Mesendoderm (in vitro differentiated cells): Measurements from ENCODE around the gene STEAP2.
"Not testable (repeated sequence)": the region's sequence is repeated elsewhere in the genome, so short reads cannot be mapped to it uniquely, and the experiment has no call there.

Experiments
- DNase-seq: peaks from one replicate; pipeline ENCODE4 v3.0.0; 2013
- H2AK5ac ChIP-seq: 2 replicates; pipeline ENCODE4 v1.6.1; 2013; ENCODE audit warnings: low read length, inconsistent platforms
- H2BK120ac ChIP-seq: 2 replicates; pipeline ENCODE4 v1.6.1; 2013; ENCODE audit warnings: low read depth, mild to moderate bottlenecking, low read length, moderate library complexity, mixed read lengths
- H2BK15ac ChIP-seq: replicated peaks from 2 replicates; pipeline ENCODE4 v1.6.1; 2013; ENCODE audit warnings: low read depth, mild to moderate bottlenecking, moderate library complexity
- H2BK5ac ChIP-seq: 2 replicates; pipeline ENCODE4 v1.6.1; 2013; ENCODE audit warnings: low read length, inconsistent platforms
- H3K18ac ChIP-seq: 2 replicates; pipeline ENCODE4 v1.6.1; 2013; ENCODE audit warnings: mild to moderate bottlenecking, low read length, mixed read lengths
- H3K23ac ChIP-seq: one replicate; pipeline ENCODE4 v1.6.1; 2013; ENCODE audit warnings: low read length
- H3K27ac ChIP-seq: 2 replicates; pipeline ENCODE4 v1.5.1; 2013; ENCODE audit warnings: low read depth, mild to moderate bottlenecking, inconsistent platforms, low read length, moderate library complexity
- H3K27me3 ChIP-seq: 2 replicates; pipeline ENCODE4 v1.6.1; 2013; ENCODE audit warnings: low read length, control low read depth, mild to moderate bottlenecking, inconsistent platforms; ENCODE audit not compliant: insufficient read depth, poor library complexity
- H3K36me3 ChIP-seq: 2 replicates; pipeline ENCODE4 v1.6.1; 2013; ENCODE audit warnings: low read length, inconsistent platforms; ENCODE audit not compliant: control insufficient read depth, insufficient read depth
- H3K4ac ChIP-seq: one replicate; pipeline ENCODE4 v1.6.1; 2013; ENCODE audit warnings: low read depth, mild to moderate bottlenecking, low read length, moderate library complexity
- H3K4me1 ChIP-seq: 2 replicates; pipeline ENCODE4 v1.6.1; 2013; ENCODE audit warnings: low read depth, low read length, inconsistent platforms; ENCODE audit not compliant: control insufficient read depth
- H3K4me2 ChIP-seq: 2 replicates; pipeline ENCODE4 v1.6.1; 2013; ENCODE audit warnings: low read length
- H3K4me3 ChIP-seq: 2 replicates; pipeline ENCODE4 v1.5.1; 2013; ENCODE audit warnings: mild to moderate bottlenecking, low read length
- H3K56ac ChIP-seq: one replicate; pipeline ENCODE4 v1.6.1; 2013; ENCODE audit warnings: low read length
- H3K79me1 ChIP-seq: 2 replicates; pipeline ENCODE4 v1.6.1; 2013; ENCODE audit warnings: low read length, inconsistent platforms
- H3K79me2 ChIP-seq: 2 replicates; pipeline ENCODE4 v1.6.1; 2013; ENCODE audit warnings: mild to moderate bottlenecking, low read length; ENCODE audit not compliant: control insufficient read depth, insufficient read depth
- H3K9ac ChIP-seq: 2 replicates; pipeline ENCODE4 v1.6.1; 2013; ENCODE audit warnings: low read length, inconsistent platforms
- H4K5ac ChIP-seq: one replicate; pipeline ENCODE4 v1.6.1; 2013; ENCODE audit warnings: low read length
- H4K8ac ChIP-seq: one replicate; pipeline ENCODE4 v1.6.1; 2013; ENCODE audit warnings: low read depth, mild to moderate bottlenecking, control low read depth, low read length, moderate library complexity
- WGBS: extraction: QIAGEN DNeasy Blood & Tissue Kit; methylation state at CpG from one replicate; pipeline ENCODE4 v1.1.7; 2013; ENCODE audit warnings: low lambda C conversion rate, missing lambda C conversion rate; ENCODE audit not compliant: insufficient coverage; ENCODE audit errors: extremely low coverage; 5-methylcytosine and 5-hydroxymethylcytosine counted together

Gene STEAP2

GRCh38 chr7:90178679-90179278, 32.8 kb upstream of the STEAP2 start:
- H2BK15ac ChIP-seq: no peak overlapping the region
- no peak overlapping the region for H3K4ac ChIP-seq
- H2BK120ac ChIP-seq: no peak overlapping the region
- H3K27me3 ChIP-seq: no peaks in the 10 kb centered on the region
- H4K8ac ChIP-seq: no peak overlapping the region
- DNase-seq: peak; percentile 18
- WGBS: no CpG with 5 or more reads among the region's 6 CpGs
- no peaks in the 10 kb centered on the region for H3K4me1 ChIP-seq
- H3K79me1 ChIP-seq: no peaks in the 10 kb centered on the region
- H3K18ac ChIP-seq: no peak overlapping the region
- H3K36me3 ChIP-seq: no peaks in the 10 kb centered on the region
- H3K56ac ChIP-seq: no peak overlapping the region
- H3K9ac ChIP-seq: no peak overlapping the region
- no peak overlapping the region for H3K4me2 ChIP-seq
- H3K23ac ChIP-seq: no peak overlapping the region
- H3K79me2 ChIP-seq: no peaks in the 10 kb centered on the region
- H2AK5ac ChIP-seq: no peak overlapping the region
- H3K27ac ChIP-seq: no peak overlapping the region
- H2BK5ac ChIP-seq: no peak overlapping the region
- no peak overlapping the region for H3K4me3 ChIP-seq
- H4K5ac ChIP-seq: no peak overlapping the region

GRCh38 chr7:90180011-90180585, 31.4 kb upstream of the STEAP2 start:
- Histone ChIP-seq H3K4me1 (no peaks in the 10 kb centered on the region), H3K36me3 (no peaks in the 10 kb centered on the region), H2BK15ac (no peak overlapping the region), H3K27ac (no peak overlapping the region), H3K27me3 (no peaks in the 10 kb centered on the region), H3K79me1 (no peaks in the 10 kb centered on the region), H2AK5ac (no peak overlapping the region), H2BK120ac (no peak overlapping the region), H4K8ac (no peak overlapping the region), H3K4ac (no peak overlapping the region), H3K4me3 (no peak overlapping the region), H3K4me2 (no peak overlapping the region), H2BK5ac (no peak overlapping the region), H3K18ac (no peak overlapping the region), H3K56ac (no peak overlapping the region), H3K23ac (no peak overlapping the region), H3K79me2 (no peaks in the 10 kb centered on the region), H4K5ac (no peak overlapping the region), H3K9ac (no peak overlapping the region)
- WGBS: no CpG with 5 or more reads among the region's 1 CpG
- DNase-seq: no peak

- Histone ChIP-seq H2BK120ac (no peak overlapping the region), H4K5ac (no peak overlapping the region), H3K4me1 (no peaks in the 10 kb centered on the region), H3K23ac (no peak overlapping the region), H4K8ac (no peak overlapping the region), H2BK15ac (no peak overlapping the region), H3K4ac (no peak overlapping the region), H3K79me2 (no peaks in the 10 kb centered on the region), H2BK5ac (no peak overlapping the region), H3K4me3 (no peak overlapping the region), H3K79me1 (no peaks in the 10 kb centered on the region), H3K27ac (no peak overlapping the region), H3K9ac (no peak overlapping the region), H3K18ac (no peak overlapping the region), H3K4me2 (no peak overlapping the region), H3K56ac (no peak overlapping the region), H3K27me3 (no peaks in the 10 kb centered on the region), H2AK5ac (no peak overlapping the region), H3K36me3 (no peaks in the 10 kb centered on the region)
- no peak for DNase-seq
Observed at GRCh38 chr7:90180649-90181048, 30.9 kb upstream of the STEAP2 start.

- H3K9ac ChIP-seq: no peak overlapping the region
- H3K4me2 ChIP-seq: no peak overlapping the region
- no peak overlapping the region for H2BK5ac ChIP-seq
- DNase-seq: no peak
- no peak overlapping the region for H4K5ac ChIP-seq
- H2AK5ac ChIP-seq: no peak overlapping the region
- H2BK15ac ChIP-seq: no peak overlapping the region
- no peaks in the 10 kb centered on the region for H3K79me2 ChIP-seq
- no peak overlapping the region for H2BK120ac ChIP-seq
- no peak overlapping the region for H3K56ac ChIP-seq
- H3K4me1 ChIP-seq: no peaks in the 10 kb centered on the region
- no peaks in the 10 kb centered on the region for H3K79me1 ChIP-seq
- no peak overlapping the region for H3K4me3 ChIP-seq
- H3K18ac ChIP-seq: no peak overlapping the region
- H3K27me3 ChIP-seq: no peaks in the 10 kb centered on the region
- no peak overlapping the region for H3K4ac ChIP-seq
- H3K23ac ChIP-seq: no peak overlapping the region
- no peak overlapping the region for H4K8ac ChIP-seq
- H3K27ac ChIP-seq: no peak overlapping the region
- H3K36me3 ChIP-seq: no peaks in the 10 kb centered on the region
Observed at GRCh38 chr7:90181485-90181884, 30.1 kb upstream of the STEAP2 start.

- not testable (repeated sequence) for H3K18ac ChIP-seq, H3K36me3 ChIP-seq, H2BK5ac ChIP-seq, H3K27ac ChIP-seq, DNase-seq, H2BK120ac ChIP-seq, H2BK15ac ChIP-seq, H3K79me2 ChIP-seq, H3K4me1 ChIP-seq, H3K4me3 ChIP-seq, H3K4ac ChIP-seq, H3K9ac ChIP-seq, H3K4me2 ChIP-seq, H3K79me1 ChIP-seq, H3K23ac ChIP-seq, H4K8ac ChIP-seq, H2AK5ac ChIP-seq, H4K5ac ChIP-seq, H3K56ac ChIP-seq, H3K27me3 ChIP-seq
- no CpG with 5 or more reads among the region's 4 CpGs for WGBS
Observed at GRCh38 chr7:90186290-90186689, 25.2 kb upstream of the STEAP2 start.

GRCh38 chr7:90187507-90188050, 24.0 kb upstream of the STEAP2 start:
- Histone ChIP-seq H3K79me2 (no peaks in the 10 kb centered on the region), H2BK15ac (no peak overlapping the region), H3K36me3 (no peaks in the 10 kb centered on the region), H3K18ac (no peak overlapping the region), H3K56ac (no peak overlapping the region), H2BK120ac (no peak overlapping the region), H2BK5ac (no peak overlapping the region), H3K27ac (no peak overlapping the region), H2AK5ac (no peak overlapping the region), H3K4me3 (no peak overlapping the region), H4K5ac (no peak overlapping the region), H3K9ac (no peak overlapping the region), H3K27me3 (no peaks in the 10 kb centered on the region), H3K23ac (no peak overlapping the region), H3K4ac (no peak overlapping the region), H3K4me2 (no peak overlapping the region), H3K4me1 (no peaks in the 10 kb centered on the region), H3K79me1 (no peaks in the 10 kb centered on the region), H4K8ac (no peak overlapping the region)
- no peak for DNase-seq
